Medulla oblongata (tissue), 1 donor: ENCODE data around the gene CTSV.
A peak's percentile ranks its signal among the peaks of the same experiment; 100 is the strongest.
"Not testable (repeated sequence)": the region's sequence is repeated elsewhere in the genome, so short reads cannot be mapped to it uniquely, and the experiment has no call there.

Source experiments
- DNase-seq: peaks from one replicate; pipeline ENCODE4 v3.0.0-alpha.2; 2015; ENCODE audit errors: extremely low spot score

Gene CTSV

DNA sequence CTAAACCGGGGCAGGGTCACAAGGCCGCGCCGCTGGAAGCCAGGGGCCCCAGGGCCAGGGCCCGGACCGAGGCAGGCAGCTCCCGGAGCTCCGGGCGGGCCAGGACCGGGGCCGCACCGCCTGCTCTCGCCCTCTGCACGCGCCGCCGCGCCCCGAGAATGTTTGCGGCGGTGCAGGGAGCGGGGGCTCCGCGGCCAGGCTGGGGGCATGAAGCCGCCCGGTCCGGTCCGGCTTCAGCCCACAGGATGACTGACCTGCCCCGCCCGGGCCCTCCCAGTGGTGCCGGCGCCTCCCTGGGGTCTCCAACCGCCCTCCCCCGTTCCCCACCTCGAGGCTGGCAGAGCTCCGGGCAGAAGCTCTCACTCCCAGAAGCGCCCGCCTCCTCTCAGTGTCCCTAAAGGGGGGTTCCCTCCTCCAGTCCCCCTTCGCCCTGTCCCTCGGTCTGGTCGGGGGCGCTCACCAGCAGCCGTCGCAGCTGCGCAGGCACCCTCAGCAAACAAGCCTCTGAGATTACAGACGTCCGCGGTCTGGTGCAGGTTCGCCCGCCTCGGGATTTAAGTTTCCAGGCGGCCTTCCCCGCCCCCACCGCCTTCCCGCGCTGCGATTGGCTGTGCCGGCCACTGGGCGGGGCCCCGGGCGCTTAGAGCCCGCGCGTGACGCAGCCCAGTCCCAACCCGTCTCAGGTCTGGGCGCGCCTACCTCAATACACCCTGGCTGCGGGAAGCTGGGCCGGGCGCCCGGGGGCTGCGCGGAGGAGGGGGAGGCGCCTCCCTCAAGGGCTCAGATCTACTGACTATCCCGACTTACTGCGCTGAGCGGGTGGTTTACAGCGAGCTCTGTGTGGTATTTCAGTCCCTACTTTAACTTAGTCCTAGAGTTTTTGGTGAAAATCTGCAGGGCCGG is at the start of gene CTSV:
CTSV (minus strand) TSS at position 532 of the 903 bp plus-strand sequence. CDS start 1,099 bp downstream, outside the sequence.
- DNase-seq = peak; percentile 88

DNA sequence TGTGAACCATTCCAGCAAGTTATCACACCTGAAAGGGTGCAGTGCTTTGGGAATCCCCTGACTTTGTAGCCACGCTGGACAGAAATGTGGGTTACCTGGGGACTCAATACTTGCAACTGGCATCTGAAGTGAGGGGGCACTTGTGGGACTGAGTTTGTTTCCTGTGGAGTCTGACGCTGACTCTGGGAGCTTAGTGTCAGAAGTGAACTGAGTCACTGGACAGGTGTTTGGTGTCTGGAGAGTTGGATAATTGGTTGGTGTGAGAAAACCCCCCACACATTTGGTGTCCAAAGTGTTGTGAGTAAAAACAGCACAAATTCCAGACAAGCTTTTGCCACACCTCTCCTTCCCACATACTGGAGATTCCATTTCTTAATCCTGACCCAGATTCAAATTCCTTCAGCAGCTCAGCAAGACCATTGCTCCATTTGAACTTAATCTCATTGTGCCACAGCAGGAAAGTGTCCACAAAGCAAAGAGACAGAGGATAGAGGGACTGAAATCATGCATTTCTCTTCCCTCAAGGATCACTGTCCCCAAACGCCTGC is 48.8 kb upstream of the CTSV start:
- DNase-seq = not testable (repeated sequence)

DNA sequence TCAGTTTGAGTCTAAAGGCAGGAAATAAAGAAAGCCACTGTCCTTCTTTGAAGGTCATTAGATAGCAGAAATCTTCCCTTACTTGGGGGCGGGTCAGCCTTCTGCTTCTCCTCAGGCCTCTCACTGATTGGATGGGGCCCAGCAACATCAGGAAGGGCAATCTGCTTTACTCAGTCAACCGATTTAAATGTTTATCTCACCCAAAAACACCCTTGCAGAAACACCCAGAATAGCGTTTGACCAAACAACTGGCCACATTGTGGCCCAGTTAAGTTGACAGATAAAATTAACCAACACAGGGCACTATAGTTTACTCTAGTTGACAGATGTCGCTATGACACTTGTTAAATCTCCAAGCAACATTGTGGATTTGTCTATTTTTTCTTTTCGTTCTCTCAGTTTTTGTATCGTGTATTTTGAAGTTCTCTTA is 45.6 kb upstream of the CTSV start:
- DNase-seq = not testable (repeated sequence)

DNA sequence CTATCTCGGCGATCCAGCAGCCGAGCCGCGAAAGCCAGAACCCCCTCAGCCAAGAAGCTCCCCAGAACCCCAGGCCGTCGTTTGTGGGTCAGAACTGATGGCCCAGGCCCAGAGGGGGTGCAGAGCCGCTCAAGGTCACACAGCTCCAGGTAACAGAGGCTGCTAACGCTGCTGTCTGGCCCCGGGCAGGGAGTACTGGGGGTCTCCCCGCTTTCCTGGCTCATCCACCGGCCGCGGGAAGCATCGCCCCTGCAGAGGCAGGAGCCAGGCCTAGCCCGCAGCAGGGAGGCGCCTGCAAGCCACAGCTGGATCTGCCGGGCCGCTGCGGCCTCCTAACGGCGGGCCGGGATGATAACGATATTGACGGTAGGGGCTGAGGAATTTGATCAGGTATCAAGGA is 39.4 kb upstream of the CTSV start:
- no peak for DNase-seq

DNA sequence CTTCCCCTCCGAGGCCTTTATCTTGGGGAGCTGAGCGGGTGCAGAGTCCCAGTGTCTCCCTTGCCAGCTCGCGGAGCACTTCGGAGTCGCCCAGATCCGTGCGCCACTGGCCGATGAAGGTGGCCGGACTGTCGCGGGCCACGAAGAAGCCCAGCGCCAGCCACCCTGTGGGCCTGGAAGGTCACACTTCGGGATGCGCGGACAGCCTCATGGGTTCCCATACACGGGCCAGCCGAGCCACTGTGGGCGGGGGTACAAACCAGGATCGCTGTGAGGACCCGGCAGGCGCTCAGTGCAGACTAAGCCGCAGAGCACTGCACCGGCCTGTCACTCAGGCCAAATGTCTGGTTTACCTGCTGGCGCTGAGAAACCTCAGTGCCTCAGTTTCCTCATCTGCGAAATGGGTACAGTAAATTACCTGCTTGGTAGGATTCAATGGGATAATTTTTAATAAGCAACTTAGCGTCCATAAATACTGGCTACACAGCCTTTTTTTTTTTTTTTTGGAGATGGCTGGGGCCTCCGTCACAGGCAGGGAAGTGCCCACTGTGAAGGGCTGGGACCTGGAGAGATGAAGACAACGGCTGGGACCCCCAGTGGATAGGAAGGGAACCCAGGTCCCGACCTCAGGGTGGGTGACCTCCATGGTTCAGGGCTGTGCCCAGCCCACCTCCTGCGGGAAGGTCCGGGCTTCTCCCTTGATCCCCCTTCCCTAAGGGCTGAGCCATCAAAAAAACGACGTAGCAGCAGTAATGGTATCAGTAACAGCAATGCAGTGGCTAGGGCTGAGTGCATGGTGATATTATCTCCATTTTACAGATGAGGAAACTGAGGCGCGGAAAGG is 38.7 kb upstream of the CTSV start:
- DNase-seq = no peak

DNA sequence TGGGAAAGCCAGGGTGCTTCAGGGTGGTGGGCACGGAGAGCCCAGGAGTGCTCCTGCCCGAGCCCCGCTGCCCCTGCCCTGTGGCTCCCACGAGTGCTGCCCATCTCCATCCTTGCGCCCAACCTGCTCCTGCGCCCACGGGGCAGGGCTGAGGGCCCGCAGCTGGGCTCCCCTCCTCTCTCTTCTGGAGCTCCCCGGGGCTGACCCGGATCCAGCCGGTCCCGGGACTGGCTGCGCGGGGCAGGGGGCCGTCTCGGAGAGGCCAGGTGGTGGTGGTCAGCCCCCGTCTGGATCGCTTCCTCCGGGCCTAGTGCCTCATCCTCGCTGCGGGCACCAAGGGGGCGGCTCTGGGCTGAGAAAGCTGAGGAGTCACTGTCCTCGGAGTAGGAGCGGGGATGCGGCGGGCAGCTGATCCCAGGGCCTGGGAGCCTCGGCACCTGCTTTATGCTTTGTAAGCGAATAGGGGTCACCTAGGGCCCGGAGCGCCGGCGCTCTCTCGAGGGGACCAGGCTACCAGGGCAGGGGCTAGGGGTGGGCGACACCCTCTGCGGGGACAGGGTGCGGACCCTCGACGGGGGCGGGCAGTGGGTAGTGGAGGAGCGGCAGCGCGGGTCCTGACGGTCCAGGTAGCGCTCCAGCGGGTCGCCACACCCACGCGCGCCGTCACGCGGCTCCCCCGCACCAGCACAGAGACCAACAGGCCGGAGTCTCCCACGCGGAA is 37.9 kb upstream of the CTSV start:
- not testable (repeated sequence) for DNase-seq

DNA sequence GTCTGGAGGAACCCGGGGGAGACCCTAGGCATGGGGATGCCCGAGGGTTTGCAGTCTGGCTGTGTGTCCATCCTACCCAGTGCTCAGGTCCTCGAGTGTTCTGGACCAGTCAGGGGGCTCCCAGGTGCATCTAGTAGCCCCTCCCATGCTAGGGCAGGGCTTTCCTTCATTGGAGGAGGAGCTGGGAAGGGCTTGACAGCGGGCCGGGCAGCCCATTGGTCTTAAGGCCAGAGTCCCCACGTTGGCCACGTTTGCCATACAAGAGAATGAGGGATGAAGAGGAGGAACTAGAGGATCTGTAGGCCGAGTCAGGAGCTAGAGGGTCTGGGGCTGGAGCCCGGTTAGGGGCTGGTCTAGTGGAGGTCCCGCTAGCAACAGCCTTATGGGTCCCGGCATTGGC is 37.3 kb upstream of the CTSV start:
- no peak for DNase-seq

DNA sequence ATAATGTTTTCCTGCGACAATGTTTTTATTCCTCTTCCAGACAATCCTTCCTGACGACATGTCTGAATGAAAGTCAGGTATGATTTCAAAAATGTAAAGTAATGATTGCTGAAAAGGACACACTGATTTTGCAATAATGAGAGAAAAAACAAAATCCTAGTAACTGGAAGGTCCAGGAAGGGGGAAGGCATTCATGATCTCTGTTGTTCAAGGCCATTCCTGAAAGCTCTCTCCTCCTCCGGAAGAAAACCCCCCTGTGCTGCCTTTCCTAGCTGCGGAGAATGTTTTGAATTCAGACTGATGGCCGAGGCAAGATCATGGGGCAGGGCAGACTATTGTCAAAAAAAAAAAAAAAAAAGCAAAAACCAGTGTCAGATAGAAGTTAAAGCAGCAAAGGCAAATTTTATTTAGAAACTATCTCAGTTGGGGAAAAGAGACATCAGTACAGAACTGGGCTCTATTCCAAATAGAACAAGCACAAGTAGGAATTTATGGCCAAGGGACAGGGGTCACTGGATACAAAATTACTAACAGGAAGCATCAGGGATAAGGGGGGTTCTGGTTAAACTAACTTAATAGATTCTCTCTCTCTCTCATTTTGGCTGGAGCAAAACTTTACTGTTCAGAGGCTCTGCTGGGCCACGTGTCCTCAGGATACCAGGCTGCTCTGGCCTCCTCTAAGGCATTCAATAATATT is 36.5 kb upstream of the CTSV start:
- DNase-seq = no peak

DNA sequence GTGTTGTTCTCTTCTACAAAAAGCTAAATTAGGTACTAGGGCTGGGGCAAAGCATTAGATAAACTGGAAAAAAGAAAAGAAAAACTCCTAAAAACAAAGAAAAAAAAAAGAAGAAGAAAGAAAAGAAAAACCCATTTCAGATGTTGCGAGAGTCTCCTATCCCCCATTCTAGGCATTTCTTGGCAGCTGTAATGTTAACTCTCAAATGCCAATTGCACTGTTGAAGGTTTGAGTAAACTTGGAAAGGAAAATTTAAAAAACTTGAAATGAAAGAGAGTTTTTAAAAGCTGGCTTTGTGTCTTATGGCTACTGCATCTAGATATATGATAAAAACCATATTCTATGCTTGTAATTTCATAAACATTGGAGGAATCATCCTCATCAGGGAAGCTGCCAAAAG is 34.6 kb upstream of the CTSV start:
- no peak for DNase-seq

DNA sequence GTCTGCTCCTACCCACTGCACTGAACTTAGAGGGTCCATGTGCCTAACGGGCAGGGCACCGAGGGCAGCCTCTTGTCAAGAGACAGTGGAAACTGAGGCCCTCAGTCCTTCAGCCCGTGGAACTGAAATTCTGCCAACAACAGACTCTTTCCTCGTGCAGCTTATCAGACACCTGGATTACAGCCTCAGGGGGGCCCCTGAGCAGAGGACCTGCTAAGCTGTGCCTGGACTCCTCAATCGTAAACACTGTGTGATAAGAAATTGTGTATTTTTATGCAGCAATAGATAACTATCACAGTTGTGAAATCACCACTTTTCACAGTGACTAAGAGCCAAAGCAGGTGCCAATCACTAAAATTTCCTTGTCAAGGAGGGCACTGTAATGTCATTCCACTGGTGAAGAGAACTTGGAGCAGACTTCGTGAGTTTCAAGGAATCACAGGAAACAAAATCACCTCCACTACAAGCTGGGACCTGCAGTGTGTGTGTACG is 33.4 kb upstream of the CTSV start:
- DNase-seq = no peak

DNA sequence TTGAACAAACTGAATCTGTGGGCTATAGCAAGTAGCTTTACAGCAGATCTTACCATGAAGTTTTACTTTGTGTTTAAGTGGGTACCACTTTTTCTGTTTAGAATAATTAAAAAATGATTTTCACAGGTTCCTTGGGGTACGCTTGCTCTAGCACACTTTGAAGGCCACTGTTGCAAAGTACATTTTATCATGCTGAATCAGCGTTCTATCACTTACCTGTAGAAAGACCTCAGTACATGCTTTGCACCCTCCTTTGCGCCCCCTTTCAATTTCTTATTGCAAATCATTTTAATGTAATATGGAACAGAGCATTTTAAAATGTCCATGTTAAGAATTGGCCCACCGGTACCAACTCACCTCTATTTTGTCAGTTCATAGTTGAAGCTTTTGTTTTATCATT is 31.4 kb upstream of the CTSV start:
- not testable (repeated sequence) for DNase-seq

DNA sequence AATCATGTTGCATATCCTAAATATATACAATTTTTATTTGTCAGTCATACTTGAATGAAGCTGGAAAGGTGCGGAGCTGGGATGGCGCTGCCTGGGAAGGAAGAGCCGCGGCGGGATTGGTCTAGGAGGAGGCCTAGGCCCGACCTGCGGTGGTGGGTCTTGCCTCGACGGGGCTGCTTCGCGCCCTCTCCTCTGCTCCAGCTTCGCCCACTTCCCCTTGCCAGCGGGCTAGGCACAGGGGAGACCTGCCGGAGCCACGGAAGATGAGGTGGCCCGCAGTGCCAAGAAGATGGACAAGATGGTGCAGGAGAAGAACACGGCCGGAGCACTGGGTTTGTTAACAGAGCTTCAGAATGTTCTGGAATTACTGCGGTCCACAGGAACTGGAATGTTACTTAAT is 28.5 kb upstream of the CTSV start:
- DNase-seq = no peak

DNA sequence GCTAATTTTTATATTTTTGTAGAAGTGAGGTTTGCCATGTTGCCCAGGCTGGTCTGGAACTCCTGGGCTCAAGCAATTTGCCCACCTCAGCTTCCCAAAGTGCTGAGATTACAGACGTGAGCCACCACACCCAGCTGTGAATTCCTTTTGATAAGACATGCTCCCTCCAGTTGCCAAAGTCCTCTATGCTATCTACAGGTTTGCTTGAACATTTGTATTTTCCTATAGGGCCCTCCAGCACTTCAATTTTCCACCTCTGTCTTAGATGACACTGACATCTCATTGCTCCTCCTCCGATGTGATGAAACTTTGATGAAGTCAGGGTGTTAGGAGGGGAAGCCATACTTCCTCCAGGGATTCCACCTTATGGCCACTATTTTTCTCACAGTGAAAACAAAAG is 25.2 kb upstream of the CTSV start:
- no peak for DNase-seq

DNA sequence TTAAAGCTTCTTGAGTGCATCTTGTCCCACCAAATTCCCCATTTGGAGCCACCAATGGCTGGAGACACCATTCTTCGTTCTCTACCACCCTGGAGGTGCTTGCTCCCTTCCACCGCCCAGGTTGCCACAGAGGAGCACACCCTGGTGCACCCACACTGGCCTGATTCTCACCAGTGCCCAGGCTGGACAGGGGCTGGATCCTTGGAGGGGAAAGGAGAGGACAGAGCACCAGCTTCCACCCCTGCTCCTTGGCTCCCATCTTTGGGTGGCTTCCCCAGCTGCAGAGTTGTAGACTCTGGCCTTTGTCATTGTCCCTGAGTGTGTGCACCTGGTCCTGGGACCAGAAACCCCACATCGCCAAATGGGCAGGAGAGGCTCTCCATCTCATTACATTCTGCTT is 21.9 kb upstream of the CTSV start:
- no peak for DNase-seq

DNA sequence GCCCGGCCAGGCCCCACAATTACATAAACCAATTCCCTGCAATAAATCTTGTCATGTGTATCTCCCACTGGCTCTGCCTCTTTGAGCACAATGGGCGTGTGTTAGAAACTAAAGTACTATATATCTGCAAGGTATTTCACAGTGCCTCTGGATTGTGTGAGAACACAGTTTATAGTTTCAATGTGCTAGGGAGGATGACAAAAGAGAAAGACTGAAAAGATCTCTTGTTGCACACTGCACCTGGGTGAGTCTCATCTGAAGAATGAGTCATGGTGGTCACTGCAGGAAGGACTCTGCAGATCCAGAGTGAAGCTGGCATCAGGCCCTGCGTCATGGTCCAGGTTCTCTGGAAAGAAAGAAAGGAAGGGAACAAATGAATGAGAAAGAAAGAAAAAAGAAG is 20.7 kb upstream of the CTSV start:
- DNase-seq = no peak

DNA sequence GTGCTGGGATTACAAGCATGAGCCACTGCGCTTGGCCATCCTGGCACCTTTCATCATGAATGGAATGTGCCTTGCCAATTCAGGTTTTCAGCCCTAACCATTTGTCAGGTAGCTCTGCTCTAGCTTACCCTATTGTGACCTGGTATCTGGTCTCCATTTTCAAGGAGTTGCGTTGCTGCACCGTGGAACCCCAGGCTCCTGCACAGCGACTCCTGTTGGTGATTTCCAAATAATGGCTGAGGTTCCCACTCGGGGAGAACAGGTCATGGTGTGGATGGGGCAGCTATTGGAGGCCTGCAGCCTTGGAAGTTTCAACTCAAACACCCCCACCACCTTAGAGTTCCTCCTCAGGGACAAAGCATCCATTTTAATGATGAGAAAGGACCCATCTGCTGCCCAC is 18.7 kb upstream of the CTSV start:
- no peak for DNase-seq

DNA sequence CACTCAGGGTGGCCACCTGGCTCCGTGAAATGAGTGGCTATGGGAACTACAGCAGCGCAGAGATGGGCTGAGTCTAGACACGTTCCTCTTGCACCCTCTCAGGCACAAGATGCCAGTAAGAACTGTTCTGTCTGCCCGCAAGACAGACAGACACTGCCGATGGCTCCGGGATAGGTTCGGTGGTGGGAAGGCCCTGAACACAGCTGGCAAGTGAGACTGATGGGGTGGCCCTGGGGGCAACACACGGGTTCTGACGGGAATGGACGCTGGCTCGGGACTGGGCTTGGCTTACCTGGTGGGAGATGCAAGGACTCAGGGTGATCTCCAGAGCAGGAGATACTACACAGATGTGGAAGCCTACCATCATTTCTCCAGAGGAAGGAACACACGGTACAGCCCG is 16.9 kb upstream of the CTSV start:
- DNase-seq = not testable (repeated sequence)

DNA sequence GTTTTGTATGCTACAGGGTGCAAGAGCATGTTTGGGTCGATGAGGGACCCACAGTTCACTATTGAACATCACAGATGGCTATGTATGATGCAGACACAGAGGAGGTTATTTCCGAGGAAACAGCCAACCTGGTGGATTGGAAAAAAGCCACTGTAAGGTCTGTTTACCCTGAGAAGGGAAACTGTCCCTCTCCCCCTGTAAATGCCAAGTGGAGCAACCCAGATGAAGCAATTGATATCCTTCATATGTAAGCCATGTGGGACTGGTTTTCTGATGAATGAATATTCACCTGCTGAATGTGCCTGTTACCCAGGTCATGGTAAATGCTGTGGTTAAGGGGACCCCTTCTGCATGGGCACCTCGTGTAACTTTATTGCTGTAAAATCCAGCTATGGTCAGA is 14.8 kb upstream of the CTSV start:
- no peak for DNase-seq

DNA sequence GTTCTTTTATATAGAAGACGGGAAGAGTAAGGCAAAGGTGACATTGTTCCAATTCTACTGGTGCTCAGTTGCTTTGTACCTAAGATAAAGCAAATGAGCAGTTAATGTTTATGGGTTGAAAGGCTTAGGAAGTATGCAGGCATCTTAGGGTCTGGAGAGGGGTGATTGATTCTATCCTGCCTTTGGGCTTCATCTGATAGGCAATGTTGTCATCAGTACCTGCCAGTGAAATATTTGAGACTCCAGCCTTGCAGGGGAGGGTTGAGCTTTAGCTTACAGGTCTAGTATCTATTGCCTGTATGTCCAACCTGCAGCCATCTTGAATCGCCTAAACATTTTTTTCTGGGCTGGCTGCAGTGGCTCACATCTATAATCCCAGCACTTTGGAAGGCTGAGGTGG is 13.8 kb upstream of the CTSV start:
- no peak for DNase-seq

DNA sequence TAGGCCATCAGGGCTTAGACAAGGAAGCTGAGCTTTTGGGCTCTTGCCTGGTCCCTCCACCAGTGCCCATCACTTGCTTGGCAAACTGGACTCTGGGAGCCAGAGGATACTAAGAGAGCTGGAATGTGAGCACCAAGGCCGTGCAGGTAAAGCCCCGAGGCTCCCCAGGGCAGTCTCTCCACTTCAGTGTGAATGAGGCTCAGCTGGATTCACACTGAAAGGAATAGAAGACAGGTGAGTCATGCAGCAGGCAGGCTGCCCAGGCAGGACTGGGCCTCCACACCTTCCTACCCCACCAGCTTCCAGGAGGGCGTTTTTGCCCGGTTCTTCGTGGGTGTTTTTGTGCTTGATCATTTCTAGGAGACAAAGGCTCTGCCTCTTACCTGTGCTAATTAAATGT is 7.3 kb upstream of the CTSV start:
- DNase-seq = no peak

DNA sequence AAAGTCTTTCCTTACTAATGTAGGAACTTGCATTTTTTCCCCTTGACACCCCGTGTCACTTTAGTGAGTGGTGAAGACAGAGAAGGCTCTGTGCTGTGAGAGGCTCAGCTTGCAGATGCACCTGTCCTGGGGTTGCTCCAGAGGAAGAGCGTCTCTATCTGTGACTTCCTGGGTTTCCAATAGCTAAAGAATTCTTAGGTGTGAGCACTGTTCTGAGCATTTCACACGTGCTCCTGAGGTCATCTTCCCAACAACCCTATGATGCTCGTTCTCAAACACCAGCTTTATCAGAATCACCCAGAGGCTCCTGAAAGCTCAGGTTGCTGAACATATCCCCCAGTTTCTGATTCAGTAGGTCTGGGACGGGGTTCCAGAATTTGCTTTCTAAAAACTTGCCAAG is 6.4 kb upstream of the CTSV start:
- DNase-seq = no peak
